GM10847 (cell line): ENCODE data around the gene CLDND2.

Experiments used
- POLR2A ChIP-seq: IDR thresholded peaks from 2 replicates; pipeline ENCODE4 v1.6.1; 2011; ENCODE audit not compliant: insufficient read length; ENCODE audit errors: extremely low read depth

Gene CLDND2

DNA sequence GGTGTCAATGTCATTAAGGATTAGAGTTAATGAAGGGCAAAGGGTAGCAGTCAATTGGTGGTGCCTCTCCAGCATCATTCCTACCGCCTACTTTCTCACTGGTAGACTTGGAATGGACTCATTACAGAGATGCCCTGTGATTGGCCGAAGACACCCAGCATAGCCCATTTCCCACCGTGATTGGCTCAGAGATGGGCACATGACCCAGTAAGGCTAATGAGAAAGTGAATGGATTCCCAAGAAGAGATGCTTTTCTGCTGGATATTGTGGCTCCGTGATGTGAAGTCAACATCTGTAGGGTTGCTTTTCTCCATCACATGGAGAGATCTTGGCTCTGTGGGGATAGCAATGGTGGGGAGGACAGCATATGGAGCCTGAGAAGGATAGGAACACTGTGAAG is 38.4 kb downstream of the CLDND2 start:
- no peak for TF ChIP-seq POLR2A

GRCh38 chr19:51329411-51329810 is 39.4 kb downstream of the CLDND2 start:
- TF ChIP-seq POLR2A: no peak

GRCh38 chr19:51327066-51328001 is 41.5 kb downstream of the CLDND2 start:
- TF ChIP-seq POLR2A: no peak

DNA sequence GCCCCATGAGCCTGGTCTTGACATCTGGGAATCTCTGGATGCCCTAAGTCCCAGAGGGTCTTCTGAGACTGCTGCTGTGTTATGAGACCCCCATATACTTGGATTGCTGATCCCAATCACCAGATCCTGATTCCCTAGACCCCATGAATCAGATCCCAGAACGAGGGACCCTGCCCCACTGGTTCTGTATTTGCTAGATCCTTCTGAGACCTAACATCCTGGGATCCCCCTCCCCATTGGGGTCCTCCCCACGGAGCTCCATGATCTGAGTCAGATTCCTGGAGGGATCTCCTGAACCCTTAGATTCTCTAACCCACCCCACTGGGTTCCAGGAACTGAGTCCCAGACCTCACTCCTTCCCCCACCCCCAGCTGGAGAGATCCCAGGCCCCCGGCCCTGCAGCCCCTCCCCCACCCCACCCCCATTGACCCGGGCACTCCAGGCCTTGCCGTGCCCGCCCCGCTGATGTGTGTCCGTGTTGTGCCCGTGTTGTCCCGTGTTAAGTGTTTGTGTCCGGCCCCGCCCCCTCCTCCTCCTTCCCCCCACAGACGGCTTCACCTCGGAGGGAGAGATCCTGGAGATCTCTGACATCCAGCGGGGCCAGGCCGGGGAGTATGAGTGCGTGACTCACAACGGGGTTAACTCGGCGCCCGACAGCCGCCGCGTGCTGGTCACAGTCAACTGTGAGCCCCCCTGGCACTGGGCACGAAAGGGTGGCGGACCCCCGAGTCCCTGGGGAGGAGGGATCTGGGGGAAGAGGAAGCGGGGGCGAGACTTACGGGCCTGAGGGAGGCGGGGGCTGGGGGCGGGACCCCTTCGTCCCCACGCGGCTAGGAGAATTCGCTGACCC is 42.4 kb downstream of the CLDND2 start:
- no peak for TF ChIP-seq POLR2A

- TF ChIP-seq POLR2A: no peak
Observed at GRCh38 chr19:51325161-51325976, 43.4 kb downstream of the CLDND2 start.

- TF ChIP-seq POLR2A: no peak
Observed at GRCh38 chr19:51324167-51324481, 44.7 kb downstream of the CLDND2 start.

DNA sequence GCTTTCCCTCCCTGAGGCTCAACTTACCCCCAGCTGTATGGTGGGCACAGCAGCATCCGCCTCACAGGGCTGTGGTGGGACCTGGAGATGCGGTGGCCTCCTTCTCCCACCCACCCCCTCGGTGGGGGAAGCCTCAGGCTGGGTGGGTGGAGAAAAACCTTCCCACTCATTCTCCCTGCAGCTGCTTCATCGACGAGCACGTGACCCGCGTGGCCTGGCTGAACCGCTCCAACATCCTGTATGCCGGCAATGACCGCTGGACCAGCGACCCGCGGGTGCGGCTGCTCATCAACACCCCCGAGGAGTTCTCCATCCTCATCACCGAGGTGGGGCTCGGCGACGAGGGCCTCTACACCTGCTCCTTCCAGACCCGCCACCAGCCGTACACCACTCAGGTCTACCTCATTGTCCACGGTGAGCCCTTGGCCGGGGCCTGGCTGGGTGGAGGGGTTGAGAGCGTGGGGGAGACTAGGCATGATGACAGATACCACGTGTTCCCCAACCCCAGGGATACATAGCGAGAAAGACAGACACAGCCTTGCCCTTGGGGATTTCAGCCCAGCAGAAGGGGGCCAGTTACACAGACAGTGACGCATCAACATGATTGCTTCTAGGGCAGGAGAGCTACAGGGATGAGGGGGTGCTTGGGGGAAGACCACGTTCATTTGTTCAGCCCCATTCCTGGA is 45.2 kb downstream of the CLDND2 start:
- no peak for TF ChIP-seq POLR2A

GRCh38 chr19:51321799-51322198 is 47.0 kb downstream of the CLDND2 start:
- TF ChIP-seq POLR2A: no peak

GRCh38 chr19:51320280-51320657 is 48.5 kb downstream of the CLDND2 start:
- TF ChIP-seq POLR2A: no peak

DNA sequence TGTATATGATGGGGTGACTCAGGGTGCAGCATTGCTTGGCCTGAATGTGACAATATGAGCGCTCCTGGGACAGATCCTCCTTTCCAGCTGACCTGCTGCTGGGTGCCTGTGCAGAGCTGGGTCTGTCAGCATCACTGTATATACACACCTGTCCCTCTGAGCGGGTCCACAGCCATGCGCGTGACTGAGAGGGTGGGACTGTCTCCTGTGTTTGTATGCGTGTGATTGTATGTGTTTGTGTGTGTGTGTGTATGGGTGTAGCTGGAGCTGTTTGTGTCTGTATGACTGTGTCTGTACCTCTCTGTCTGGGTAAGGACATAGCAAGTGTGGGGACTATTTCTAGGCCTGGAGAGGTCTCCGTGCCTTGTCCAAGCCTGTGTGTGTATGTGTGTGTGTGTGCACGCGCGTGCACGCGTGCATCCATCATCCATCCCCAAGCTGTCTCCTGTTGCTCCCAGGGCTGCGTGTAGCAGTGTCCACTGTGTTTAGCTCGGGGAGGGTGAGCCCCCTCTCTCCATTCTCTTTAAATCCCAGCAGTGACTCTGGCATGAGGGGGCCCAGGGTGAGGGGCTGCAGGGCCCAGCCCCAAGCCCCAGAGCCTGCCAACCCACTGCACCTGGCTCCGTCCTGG is 49.0 kb downstream of the CLDND2 start:
- no peak for TF ChIP-seq POLR2A

DNA sequence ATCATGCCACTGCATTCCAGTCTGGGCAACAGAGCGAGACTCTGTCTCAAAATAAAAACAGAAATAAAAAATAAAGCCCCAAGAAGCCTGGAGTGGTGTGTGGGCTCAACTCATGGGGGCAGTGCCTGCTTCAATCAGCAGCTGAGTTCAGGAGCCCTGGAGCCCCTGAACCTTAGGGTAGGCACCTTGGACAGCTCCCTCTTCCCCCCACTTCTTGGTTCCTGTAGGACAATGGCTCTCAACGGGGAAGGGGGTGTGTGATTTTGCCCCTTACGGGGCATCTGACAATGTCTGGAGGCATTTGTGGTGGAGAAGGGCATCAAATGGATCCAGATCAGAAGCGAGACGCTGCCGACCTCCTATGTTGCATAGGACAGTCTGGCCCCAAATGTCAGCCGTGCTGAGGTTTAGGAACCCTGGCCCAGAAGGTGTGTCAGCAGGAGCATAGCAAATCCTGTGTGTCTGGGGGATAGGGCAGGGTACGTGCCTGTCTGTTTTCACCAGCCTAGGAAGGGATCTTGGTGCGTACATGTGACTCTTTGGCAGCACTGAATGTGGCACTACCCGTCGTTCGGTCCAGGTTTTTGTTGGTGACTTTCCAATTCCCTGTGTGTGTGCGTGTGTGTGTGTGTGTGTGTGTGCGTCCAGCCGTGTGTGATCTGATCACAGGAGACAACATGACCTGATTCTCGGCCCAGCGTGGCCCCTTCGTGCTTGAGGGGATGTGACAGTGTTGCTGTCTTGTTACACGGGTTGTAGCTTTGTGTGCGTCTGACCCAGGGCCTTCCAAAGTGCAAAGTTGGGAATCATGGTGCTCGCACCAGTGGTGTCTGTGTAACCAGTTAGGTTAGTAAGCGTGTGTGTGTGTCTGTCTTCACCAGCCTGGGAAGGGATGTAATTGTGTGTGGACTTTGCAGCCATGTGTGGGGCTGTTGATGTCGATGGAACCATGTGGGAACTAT is 49.8 kb downstream of the CLDND2 start:
- TF ChIP-seq POLR2A: no peak

GRCh38 chr19:51317968-51318367 is 50.8 kb downstream of the CLDND2 start:
- TF ChIP-seq POLR2A: no peak

DNA sequence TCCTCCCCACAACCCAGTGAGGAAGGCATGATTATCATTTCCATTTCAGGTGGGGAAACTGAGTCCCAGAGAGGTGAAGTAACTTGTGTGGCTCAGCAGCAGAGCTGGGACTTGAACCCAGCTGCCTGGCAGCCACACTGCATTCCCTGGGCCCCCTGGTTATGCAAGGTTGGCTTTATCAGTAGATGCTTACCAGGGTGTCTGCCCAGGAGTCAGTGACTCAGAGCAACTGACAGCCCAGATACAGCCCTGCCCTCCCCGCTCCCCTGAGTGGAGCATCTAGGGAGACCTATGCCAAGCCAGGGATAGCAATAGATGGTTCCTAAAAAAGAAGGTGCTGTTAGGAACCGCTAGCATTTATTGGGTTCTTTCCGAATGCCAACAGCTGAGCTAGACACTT is 51.4 kb downstream of the CLDND2 start:
- TF ChIP-seq POLR2A: no peak
